ENCODE measurements around the gene SLC25A28.

The SLC25A28 gene

DNA sequence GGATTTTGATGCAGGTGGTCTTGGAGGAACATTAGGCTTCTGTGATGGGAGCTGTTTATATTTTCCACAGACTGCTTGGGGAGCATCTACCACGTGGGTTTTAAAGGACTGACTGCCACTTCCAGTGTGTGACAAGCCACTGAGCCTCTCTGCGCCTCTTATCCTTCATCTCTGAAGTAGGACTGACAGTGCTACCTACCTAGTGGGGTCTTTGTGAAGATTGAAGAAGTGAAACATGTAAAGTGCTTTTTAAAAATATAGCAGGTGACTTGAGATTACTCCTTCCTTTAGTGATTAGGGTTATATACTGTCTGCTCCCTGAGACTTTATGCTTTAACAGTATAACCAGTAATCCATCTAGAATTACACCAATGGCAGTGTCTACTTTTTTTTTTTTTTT, 57.6 kb downstream of the SLC25A28 start:
- DNase-seq (ENCODE audit: low spot score), result no peak
- TF ChIP-seq, protein P1, sequence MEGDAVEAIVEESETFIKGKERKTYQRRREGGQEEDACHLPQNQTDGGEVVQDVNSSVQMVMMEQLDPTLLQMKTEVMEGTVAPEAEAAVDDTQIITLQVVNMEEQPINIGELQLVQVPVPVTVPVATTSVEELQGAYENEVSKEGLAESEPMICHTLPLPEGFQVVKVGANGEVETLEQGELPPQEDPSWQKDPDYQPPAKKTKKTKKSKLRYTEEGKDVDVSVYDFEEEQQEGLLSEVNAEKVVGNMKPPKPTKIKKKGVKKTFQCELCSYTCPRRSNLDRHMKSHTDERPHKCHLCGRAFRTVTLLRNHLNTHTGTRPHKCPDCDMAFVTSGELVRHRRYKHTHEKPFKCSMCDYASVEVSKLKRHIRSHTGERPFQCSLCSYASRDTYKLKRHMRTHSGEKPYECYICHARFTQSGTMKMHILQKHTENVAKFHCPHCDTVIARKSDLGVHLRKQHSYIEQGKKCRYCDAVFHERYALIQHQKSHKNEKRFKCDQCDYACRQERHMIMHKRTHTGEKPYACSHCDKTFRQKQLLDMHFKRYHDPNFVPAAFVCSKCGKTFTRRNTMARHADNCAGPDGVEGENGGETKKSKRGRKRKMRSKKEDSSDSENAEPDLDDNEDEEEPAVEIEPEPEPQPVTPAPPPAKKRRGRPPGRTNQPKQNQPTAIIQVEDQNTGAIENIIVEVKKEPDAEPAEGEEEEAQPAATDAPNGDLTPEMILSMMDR (IDR thresholded peaks at IDR 0.05; ENCODE audit: extremely low read depth, missing control alignments), result no peak

Measured in GM20000 (cell line).